HepG2 (cell line): Measurements from ENCODE around the gene UTP4. TPM values are rescaled to one million over a fixed set of nuclear protein-coding genes. Genes with fewer than 3 reads are reported as not detected.

Experiments used
- ATM ChIP-seq: fragments of 450-650 bp; IDR thresholded peaks from 2 replicates; pipeline ENCODE4 v1.7.1; 2017; ENCODE audit warnings: mild to moderate bottlenecking, borderline replicate concordance
- ETV5 ChIP-seq: IDR thresholded peaks from 2 replicates; pipeline ENCODE4 v1.6.1; 2018; ENCODE audit warnings: missing biosample characterization, missing genetic modification reagents, inconsistent platforms, borderline replicate concordance
- HHEX ChIP-seq: IDR thresholded peaks from 2 replicates; pipeline ENCODE4 v1.6.1; 2016; ENCODE audit warnings: control low read depth
- HNRNPH1 ChIP-seq: fragments of 200-400 bp; formaldehyde crosslinking; optimal IDR thresholded peaks from 2 replicates; pipeline ENCODE3; 2017; ENCODE audit warnings: mild to moderate bottlenecking, low read depth, low read length
- JUND ChIP-seq: sonication (generic); formaldehyde crosslinking; IDR thresholded peaks from 2 replicates; pipeline ENCODE4 v1.8.0; 2022; ENCODE audit warnings: mild to moderate bottlenecking, missing genetic modification reagents
- POGZ ChIP-seq: sonication (generic); formaldehyde crosslinking; IDR thresholded peaks from 2 replicates; pipeline ENCODE4 v1.4.0; 2020; ENCODE audit warnings: mild to moderate bottlenecking, missing genetic modification reagents
- RERE ChIP-seq: IDR thresholded peaks from 2 replicates; pipeline ENCODE4 v1.6.1; 2016; ENCODE audit warnings: low read depth, missing genetic modification reagents, missing compliant biosample characterization
- RORA ChIP-seq: sonication (generic); formaldehyde crosslinking; IDR thresholded peaks from 2 replicates; pipeline ENCODE4 v1.5.0; 2020; ENCODE audit warnings: mild to moderate bottlenecking, missing genetic modification reagents, moderate library complexity
- SALL1 ChIP-seq: sonication (generic); formaldehyde crosslinking; IDR thresholded peaks from 2 replicates; pipeline ENCODE4 v1.8.0; 2022; ENCODE audit warnings: mild to moderate bottlenecking, missing genetic modification reagents
- TSC22D2 ChIP-seq: sonication (generic); formaldehyde crosslinking; IDR thresholded peaks from 2 replicates; pipeline ENCODE4 v1.5.1; 2020; ENCODE audit warnings: missing genetic modification reagents, mild to moderate bottlenecking, borderline replicate concordance
- ZBTB33 ChIP-seq: sonication (generic); formaldehyde crosslinking; IDR thresholded peaks from 2 replicates; pipeline ENCODE4 v1.4.0; 2020; ENCODE audit warnings: missing genetic modification reagents
- ZMYM4 ChIP-seq: sonication (generic); formaldehyde crosslinking; IDR thresholded peaks from 2 replicates; pipeline ENCODE4 v1.8.1; 2023; ENCODE audit warnings: mild to moderate bottlenecking, missing genetic modification reagents
- ZNF629 ChIP-seq: sonication (generic); formaldehyde crosslinking; conservative IDR thresholded peaks from 2 replicates; pipeline ENCODE4 v1.5.0; 2020; ENCODE audit warnings: missing genetic modification reagents
- ZUFSP ChIP-seq: sonication (generic); formaldehyde crosslinking; IDR thresholded peaks from 2 replicates; pipeline ENCODE4 v1.9.0; 2021; ENCODE audit warnings: missing genetic modification reagents, mild to moderate bottlenecking, borderline replicate concordance
- polyA plus RNA-seq, 8 experiments: library from polyadenylated mRNA; depleted of rRNA in 3 of 8; stranded (reverse) in 7 of 8; unstranded in 1 of 8; fragments of >200 nt; fragmentation: Illumina TruSeq in 4 of 8; extraction: Trizol in 4 of 8; gene quantifications; 2 replicates each; pipeline versions ENCODE4 v1.2.1 to v1.2.3, GENCODE V29; 2011 to 2016; ENCODE audit warnings: low read depth in 4 of 8, missing spikeins in 1 of 8, mixed read lengths in 1 of 8; ENCODE audit not compliant: insufficient read depth in 1 of 8
- total RNA-seq, 5 experiments: library from RNA; depleted of rRNA; stranded (reverse); fragments of >200 nt; fragmentation: Illumina TruSeq; extraction: Trizol; gene quantifications; 2 replicates each; pipeline ENCODE4 v1.2.3, GENCODE V29; 2016; ENCODE audit warnings: low read depth in 1 of 5
- TF ChIP-seq, protein P1 (sequence below): sonication (generic); formaldehyde crosslinking; IDR thresholded peaks from 2 replicates; pipeline ENCODE4 v1.5.0; 2020; ENCODE audit warnings: mild to moderate bottlenecking, missing genetic modification reagents, borderline replicate concordance

UTP4 gene
- total and polyA plus RNA-seq, 2 of the 13 experiments (the other 11 are each of a cell fraction or from before 2014, with no cell fraction given) = 30.0 to 85.8 TPM

GRCh38 chr16:69132424-69133252 lies at the start of gene UTP4, which contains the start of gene CHTF8 (continued):
- TF ChIP-seq RORA (no peak), TSC22D2 (CRISPR knock-in tag) (no peak), HHEX (CRISPR knock-in tag) (no peak), ETV5 (CRISPR knock-in tag) (peak; percentile 65; the same call in 1 of the 2 replicates), ZUFSP (CRISPR knock-in tag) (no peak), ZMYM4 (peak; percentile 59), HNRNPH1 (no peak), RERE (no peak), ATM (no peak), POGZ (peak; percentile 50; the same call in 1 of the 2 replicates), ZBTB33 (CRISPR knock-in tag) (no peak), ZNF629 (CRISPR knock-in tag) (no peak), SALL1 (CRISPR knock-in tag) (peak; percentile 74), JUND (CRISPR knock-in tag) (no peak)
- TF ChIP-seq, protein P1, sequence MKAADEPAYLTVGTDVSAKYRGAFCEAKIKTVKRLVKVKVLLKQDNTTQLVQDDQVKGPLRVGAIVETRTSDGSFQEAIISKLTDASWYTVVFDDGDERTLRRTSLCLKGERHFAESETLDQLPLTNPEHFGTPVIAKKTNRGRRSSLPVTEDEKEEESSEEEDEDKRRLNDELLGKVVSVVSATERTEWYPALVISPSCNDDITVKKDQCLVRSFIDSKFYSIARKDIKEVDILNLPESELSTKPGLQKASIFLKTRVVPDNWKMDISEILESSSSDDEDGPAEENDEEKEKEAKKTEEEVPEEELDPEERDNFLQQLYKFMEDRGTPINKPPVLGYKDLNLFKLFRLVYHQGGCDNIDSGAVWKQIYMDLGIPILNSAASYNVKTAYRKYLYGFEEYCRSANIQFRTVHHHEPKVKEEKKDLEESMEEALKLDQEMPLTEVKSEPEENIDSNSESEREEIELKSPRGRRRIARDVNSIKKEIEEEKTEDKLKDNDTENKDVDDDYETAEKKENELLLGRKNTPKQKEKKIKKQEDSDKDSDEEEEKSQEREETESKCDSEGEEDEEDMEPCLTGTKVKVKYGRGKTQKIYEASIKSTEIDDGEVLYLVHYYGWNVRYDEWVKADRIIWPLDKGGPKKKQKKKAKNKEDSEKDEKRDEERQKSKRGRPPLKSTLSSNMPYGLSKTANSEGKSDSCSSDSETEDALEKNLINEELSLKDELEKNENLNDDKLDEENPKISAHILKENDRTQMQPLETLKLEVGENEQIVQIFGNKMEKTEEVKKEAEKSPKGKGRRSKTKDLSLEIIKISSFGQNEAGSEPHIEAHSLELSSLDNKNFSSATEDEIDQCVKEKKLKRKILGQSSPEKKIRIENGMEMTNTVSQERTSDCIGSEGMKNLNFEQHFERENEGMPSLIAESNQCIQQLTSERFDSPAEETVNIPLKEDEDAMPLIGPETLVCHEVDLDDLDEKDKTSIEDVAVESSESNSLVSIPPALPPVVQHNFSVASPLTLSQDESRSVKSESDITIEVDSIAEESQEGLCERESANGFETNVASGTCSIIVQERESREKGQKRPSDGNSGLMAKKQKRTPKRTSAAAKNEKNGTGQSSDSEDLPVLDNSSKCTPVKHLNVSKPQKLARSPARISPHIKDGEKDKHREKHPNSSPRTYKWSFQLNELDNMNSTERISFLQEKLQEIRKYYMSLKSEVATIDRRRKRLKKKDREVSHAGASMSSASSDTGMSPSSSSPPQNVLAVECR = peak; percentile 99
